ENCODE results near the gene SYN1.

SYN1 gene

GRCh38 chrX:47523297-47523696 is 96.4 kb downstream of the SYN1 start:
- Histone ChIP-seq H3K9ac (ENCODE audit: low read depth, low read length) (peak overlapping the region; percentile 63), H3K4me1 (ENCODE audit: insufficient read depth, low read length) (no peaks in the 10 kb centered on the region), H3K4me3 (ENCODE audit: low read length) (peak overlapping the region; percentile 59), H3K27ac (ENCODE audit: low read depth, low read length) (no peak overlapping the region), H3K9me3 (ENCODE audit: insufficient read depth, low read depth, low read length) (no peaks in the 10 kb centered on the region), H3K27me3 (ENCODE audit: insufficient read depth, low read length) (peaks cover 9% of the 10 kb centered on the region), H3K36me3 (ENCODE audit: insufficient read depth, low read length) (no peaks in the 10 kb centered on the region)
- under 1% methylated on average over 29 of the region's 33 CpGs for WGBS
